Measurements from ENCODE around the gene TBC1D3K.

GRCh38 chr17:37888881-37889280, 35.3 kb upstream of the TBC1D3K start:
- TF ChIP-seq CTCF (IDR thresholded peaks at IDR 0.05 in 4 of 5, conservative IDR thresholded peaks at IDR 0.05 in 1 of 5) (no peak), POLR2A (IDR thresholded peaks at IDR 0.05) (no peak)
